ENCODE results near the gene ELAPOR1. TPM values are rescaled to one million over a fixed set of nuclear protein-coding genes. Genes with fewer than 3 reads are reported as not detected.

ELAPOR1 gene
- total RNA-seq, 1 donor from 2014 or later, result 0.70 TPM

GRCh38 chr1:109099938-109100773 is 13.8 kb upstream of the ELAPOR1 start:
- Mint-ChIP-seq H3K27me3 (ENCODE audit: low read depth) (peaks cover 3% of the 10 kb centered on the region), H3K36me3 (ENCODE audit: low read depth) (peaks cover 11% of the 10 kb centered on the region), H3K4me1 (peaks cover 11% of the 10 kb centered on the region), H3K9me3 (peaks cover 2% of the 10 kb centered on the region), H3K4me3 (peak overlapping the region; percentile 99), H3K27ac (ENCODE audit: unreplicated experiment) (peak overlapping the region; percentile 91)
- DNase-seq (ENCODE audit: low read depth, low spot score), result peak; percentile 95
- peak; percentile 87 for TF ChIP-seq CTCF (conservative IDR thresholded peaks at IDR 0.05)

GRCh38 chr1:109104364-109105151 is 9.4 kb upstream of the ELAPOR1 start:
- H3K4me3 Mint-ChIP-seq, result peak overlapping the region; percentile 67

GRCh38 chr1:109105881-109106280 is 8.0 kb upstream of the ELAPOR1 start:
- H3K9me3 Mint-ChIP-seq, result peaks cover 2% of the 10 kb centered on the region
- H3K36me3 Mint-ChIP-seq (ENCODE audit: low read depth), result peaks cover 7% of the 10 kb centered on the region
- peaks cover 17% of the 10 kb centered on the region for H3K27me3 Mint-ChIP-seq (ENCODE audit: low read depth)
- no peak for TF ChIP-seq CTCF (conservative IDR thresholded peaks at IDR 0.05)
- no peak overlapping the region for H3K27ac Mint-ChIP-seq (ENCODE audit: unreplicated experiment)
- peaks cover 5% of the 10 kb centered on the region for H3K4me1 Mint-ChIP-seq
- peak overlapping the region; percentile 75 for H3K4me3 Mint-ChIP-seq
- no peak for DNase-seq (ENCODE audit: low read depth, low spot score)

More at GRCh38 chr1:109104364-109105151, 9.4 kb upstream of the ELAPOR1 start:
- DNase-seq (ENCODE audit: low read depth, low spot score), result no peak
- Mint-ChIP-seq H3K36me3 (ENCODE audit: low read depth) (peaks cover 11% of the 10 kb centered on the region), H3K27me3 (ENCODE audit: low read depth) (peaks cover 10% of the 10 kb centered on the region), H3K9me3 (peaks cover 2% of the 10 kb centered on the region), H3K27ac (ENCODE audit: unreplicated experiment) (no peak overlapping the region), H3K4me1 (peaks cover 11% of the 10 kb centered on the region)
- TF ChIP-seq CTCF (conservative IDR thresholded peaks at IDR 0.05), result no peak

- no peak for TF ChIP-seq CTCF (conservative IDR thresholded peaks at IDR 0.05)
- no peak overlapping the region for H3K4me3 Mint-ChIP-seq
- H3K4me1 Mint-ChIP-seq, result peaks cover 14% of the 10 kb centered on the region
- no peaks in the 10 kb centered on the region for H3K9me3 Mint-ChIP-seq
- DNase-seq (ENCODE audit: low read depth, low spot score), result no peak
- peaks cover 4% of the 10 kb centered on the region for H3K36me3 Mint-ChIP-seq (ENCODE audit: low read depth)
- no peak overlapping the region for H3K27ac Mint-ChIP-seq (ENCODE audit: unreplicated experiment)
- peaks cover 33% of the 10 kb centered on the region for H3K27me3 Mint-ChIP-seq (ENCODE audit: low read depth)
These were observed 6.1 kb upstream of the ELAPOR1 start for GRCh38 chr1:109107785-109108184.

GRCh38 chr1:109109906-109110305 is 4.0 kb upstream of the ELAPOR1 start:
- Mint-ChIP-seq H3K27me3 (ENCODE audit: low read depth) (peaks cover 55% of the 10 kb centered on the region), H3K36me3 (ENCODE audit: low read depth) (no peaks in the 10 kb centered on the region)

More at GRCh38 chr1:109109906-109110305, 4.0 kb upstream of the ELAPOR1 start:
- peaks cover 22% of the 10 kb centered on the region for H3K4me1 Mint-ChIP-seq
- no peak for DNase-seq (ENCODE audit: low read depth, low spot score)
- no peak overlapping the region for H3K27ac Mint-ChIP-seq (ENCODE audit: unreplicated experiment)
- H3K9me3 Mint-ChIP-seq, result no peaks in the 10 kb centered on the region
- no peak overlapping the region for H3K4me3 Mint-ChIP-seq
- no peak for TF ChIP-seq CTCF (conservative IDR thresholded peaks at IDR 0.05)
